CD4-positive, alpha-beta T cell (primary cell): ENCODE measurements around the gene MED22. TPM values are rescaled to one million over a fixed set of nuclear protein-coding genes. Genes with fewer than 3 reads are reported as not detected.

Experiments
- ATAC-seq: fragments of 200-7000 bp; cut with Tn5 transposase; one replicate; pipeline ENCODE4 v1.10.0; 2022; ENCODE audit warnings: mild to moderate bottlenecking; ENCODE audit not compliant: poor library complexity
- CTCF ChIA-PET: fragments of 350-600 bp; sonication (Branson Sonifier 250); formaldehyde crosslinking; loops from one replicate; lab custom pipeline; 2021; ENCODE audit warnings: antibody characterized with exemption, inconsistent platforms; lab: Charles Lee
- POLR2A ChIA-PET: fragments of 350-600 bp; sonication (Branson Sonifier 250); formaldehyde crosslinking; loops from one replicate; lab custom pipeline; 2021; ENCODE audit warnings: antibody characterized with exemption, inconsistent platforms; lab: Charles Lee
- DNase-seq, 14 experiments: peaks; one replicate each; pipeline ENCODE4 v3.0.0-alpha.2; 2013 to 2020; ENCODE audit warnings: mixed read lengths in 2 of 14
- H3K27ac ChIP-seq, 2 donors: one replicate each; pipeline versions ENCODE4 v1.5.1 to v1.7.0; 2013; ENCODE audit warnings: low read length in 2 of 2, low read depth in 1 of 2, mild to moderate bottlenecking in 1 of 2
- H3K27me3 ChIP-seq, 2 experiments: 1 replicate in 1 of 2; 2 replicates in 1 of 2; pipeline versions ENCODE4 v1.6.1 to v1.7.0; 2013; ENCODE audit warnings: low read length in 2 of 2, control low read depth in 1 of 2, mild to moderate bottlenecking in 1 of 2, moderate library complexity in 1 of 2; ENCODE audit not compliant: insufficient read depth in 2 of 2, control insufficient read depth in 1 of 2
- H3K36me3 ChIP-seq: one replicate; pipeline ENCODE4 v1.6.1; 2013; ENCODE audit warnings: low read length, control low read depth; ENCODE audit not compliant: insufficient read depth
- H3K4me1 ChIP-seq: one replicate; pipeline ENCODE4 v1.6.1; 2013; ENCODE audit warnings: low read length, control low read depth; ENCODE audit not compliant: insufficient read depth
- H3K4me3 ChIP-seq: one replicate; pipeline ENCODE4 v1.5.1; 2013; ENCODE audit warnings: mild to moderate bottlenecking, low read length, moderate library complexity
- H3K9me3 ChIP-seq, 2 experiments: 1 replicate in 1 of 2; 2 replicates in 1 of 2; pipeline versions ENCODE4 v1.6.1 to v1.7.0; 2013; ENCODE audit warnings: low read length in 2 of 2, mild to moderate bottlenecking in 2 of 2, control low read depth in 1 of 2, moderate library complexity in 1 of 2; ENCODE audit not compliant: control insufficient read depth in 1 of 2, insufficient read depth in 1 of 2
- H3K27ac Mint-ChIP-seq: one replicate; pipeline ENCODE4 v1.8.0; 2020; ENCODE audit warnings: mixed read lengths
- H3K27me3 Mint-ChIP-seq: one replicate; pipeline ENCODE4 v1.8.0; 2021; ENCODE audit warnings: mixed read lengths
- H3K36me3 Mint-ChIP-seq: one replicate; pipeline ENCODE4 v1.8.0; 2021; ENCODE audit warnings: low read depth, mixed read lengths
- H3K4me1 Mint-ChIP-seq: one replicate; pipeline ENCODE4 v1.8.0; 2021; ENCODE audit warnings: low read depth, mixed read lengths
- H3K4me3 Mint-ChIP-seq: one replicate; pipeline ENCODE4 v1.8.0; 2020; ENCODE audit warnings: mild to moderate bottlenecking, mixed read lengths
- H3K9me3 Mint-ChIP-seq: one replicate; pipeline ENCODE4 v1.8.0; 2020; ENCODE audit warnings: mixed read lengths
- intact Hi-C, 2 experiments: fragments of 100-400 bp; cut with DNase I in 1 of 2; cut with micrococcal nuclease in 1 of 2; formaldehyde crosslinking; loops; one replicate each; pipeline versions ENCODE4 v1.15.1 to v1.9.0; 2023 to 2025; cut with DNase I, micrococcal nuclease
- total RNA-seq, 174 experiments: library from RNA in 2 of 174; stranded (reverse) in 2 of 174; gene quantifications; one replicate each; pipeline ENCODE4 v1.2.3 and lab custom pipeline; 2021 to 2026
- TF ChIP-seq, protein P1 (sequence below): fragments of 200-600 bp; IDR thresholded peaks from one replicate; pipeline ENCODE4 v1.8.0; 2022; ENCODE audit warnings: antibody characterized with exemption, mild to moderate bottlenecking

Gene MED22
- total RNA-seq, 2 experiments from 2014 or later, result 15.7 to 18.0 TPM

DNA sequence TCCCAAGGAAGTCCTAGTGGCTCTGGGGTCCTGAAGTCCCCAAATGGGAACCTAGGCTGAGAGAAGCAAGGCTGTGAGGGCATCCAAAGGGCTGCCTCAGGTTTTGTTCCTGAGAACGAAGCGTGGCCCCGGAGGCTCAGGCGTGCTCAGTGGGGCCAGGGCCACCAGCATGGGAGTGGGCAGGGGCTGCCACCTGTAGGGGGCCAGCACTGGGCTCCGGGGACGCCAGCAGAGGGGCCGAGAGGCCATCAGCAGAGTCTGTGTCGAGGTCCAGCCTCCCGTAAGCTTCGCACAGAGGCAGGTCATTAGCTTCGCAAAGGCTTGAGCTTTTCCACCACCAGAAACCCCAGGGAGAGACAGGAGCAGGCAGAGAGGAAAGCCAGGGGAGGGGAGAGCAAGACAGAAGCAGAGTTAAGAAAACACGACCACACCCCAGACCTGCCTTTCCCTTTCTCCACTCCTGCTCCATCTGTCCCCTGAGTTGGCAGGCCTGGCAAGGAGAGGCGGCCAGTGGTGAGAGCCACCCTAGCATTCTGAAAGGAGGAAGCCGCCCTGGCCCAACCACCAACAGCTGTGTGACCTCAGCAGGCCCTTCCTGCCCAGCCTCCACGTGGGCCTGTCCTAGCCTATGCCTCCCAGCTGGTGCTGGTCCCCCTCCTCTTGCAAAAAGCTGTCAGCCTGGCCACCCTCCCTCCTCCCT lies 6.4 kb downstream of the MED22 start:
- Mint-ChIP-seq H3K36me3 (peaks cover 47% of the 10 kb centered on the region), H3K27me3 (no peaks in the 10 kb centered on the region), H3K4me3 (no peak overlapping the region), H3K27ac (no peak overlapping the region), H3K9me3 (no peaks in the 10 kb centered on the region), H3K4me1 (peaks cover 23% of the 10 kb centered on the region)
- H3K4me3 ChIP-seq, result no peak overlapping the region
- ChIA-PET CTCF (no interaction called here), POLR2A (interaction anchor here (0.9 kb wide), 1 partner anchor 9 kb away, joined by 3 read pairs; no protein-coding TSS in a partner anchor)
- H3K36me3 ChIP-seq, result peaks cover 57% of the 10 kb centered on the region
- peaks cover 40% of the 10 kb centered on the region for H3K4me1 ChIP-seq
- no peak for ATAC-seq
- no peaks in the 10 kb centered on the region for H3K9me3 ChIP-seq
- H3K27me3 ChIP-seq, result no peaks in the 10 kb centered on the region
- peak in 1 of 14 experiments; percentile 39 for DNase-seq
- intact Hi-C loops, result loop anchor here in 1 of 2 experiments (10.0 kb wide), 1 partner anchor 937 kb away; the partner anchor contains the start of gene TTF1
- H3K27ac ChIP-seq, result no peak overlapping the region
- TF ChIP-seq, protein P1, sequence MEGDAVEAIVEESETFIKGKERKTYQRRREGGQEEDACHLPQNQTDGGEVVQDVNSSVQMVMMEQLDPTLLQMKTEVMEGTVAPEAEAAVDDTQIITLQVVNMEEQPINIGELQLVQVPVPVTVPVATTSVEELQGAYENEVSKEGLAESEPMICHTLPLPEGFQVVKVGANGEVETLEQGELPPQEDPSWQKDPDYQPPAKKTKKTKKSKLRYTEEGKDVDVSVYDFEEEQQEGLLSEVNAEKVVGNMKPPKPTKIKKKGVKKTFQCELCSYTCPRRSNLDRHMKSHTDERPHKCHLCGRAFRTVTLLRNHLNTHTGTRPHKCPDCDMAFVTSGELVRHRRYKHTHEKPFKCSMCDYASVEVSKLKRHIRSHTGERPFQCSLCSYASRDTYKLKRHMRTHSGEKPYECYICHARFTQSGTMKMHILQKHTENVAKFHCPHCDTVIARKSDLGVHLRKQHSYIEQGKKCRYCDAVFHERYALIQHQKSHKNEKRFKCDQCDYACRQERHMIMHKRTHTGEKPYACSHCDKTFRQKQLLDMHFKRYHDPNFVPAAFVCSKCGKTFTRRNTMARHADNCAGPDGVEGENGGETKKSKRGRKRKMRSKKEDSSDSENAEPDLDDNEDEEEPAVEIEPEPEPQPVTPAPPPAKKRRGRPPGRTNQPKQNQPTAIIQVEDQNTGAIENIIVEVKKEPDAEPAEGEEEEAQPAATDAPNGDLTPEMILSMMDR, result no peak

DNA sequence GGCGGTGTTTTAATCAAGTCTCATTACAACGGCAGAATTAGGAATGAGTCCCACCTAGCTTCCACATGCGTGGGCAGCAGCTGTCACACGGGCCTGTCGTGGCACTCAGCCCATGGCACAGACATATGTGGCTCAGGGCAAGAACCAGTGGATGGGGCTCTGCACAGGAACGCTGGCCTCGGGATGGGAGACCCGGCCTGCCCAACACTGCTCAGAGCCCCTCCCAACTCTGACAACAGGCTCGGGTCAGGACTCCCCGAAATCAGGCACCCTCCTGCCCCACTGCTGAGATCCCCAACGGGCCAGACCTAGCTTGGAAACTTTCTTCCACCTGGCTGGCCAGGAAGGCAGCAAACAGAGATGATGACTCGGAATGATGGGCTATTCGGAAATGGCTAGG lies 7.0 kb downstream of the MED22 start:
- H3K27me3 Mint-ChIP-seq, result no peaks in the 10 kb centered on the region
- TF ChIP-seq, protein P1, result no peak
- peaks cover 23% of the 10 kb centered on the region for H3K4me1 Mint-ChIP-seq
- H3K4me3 Mint-ChIP-seq, result peak overlapping the region; percentile 23
- no peak for DNase-seq
- Histone ChIP-seq H3K4me1 (peaks cover 38% of the 10 kb centered on the region), H3K4me3 (no peak overlapping the region), H3K27me3 (no peaks in the 10 kb centered on the region), H3K27ac (no peak overlapping the region), H3K9me3 (no peaks in the 10 kb centered on the region), H3K36me3 (peaks cover 54% of the 10 kb centered on the region)
- no peak for ATAC-seq
- H3K27ac Mint-ChIP-seq, result peak overlapping the region; percentile 47
- H3K36me3 Mint-ChIP-seq, result peaks cover 45% of the 10 kb centered on the region
- ChIA-PET POLR2A (interaction anchor here (0.9 kb wide), 1 partner anchor 9 kb away, joined by 3 read pairs; no protein-coding TSS in a partner anchor), CTCF (interaction anchor here (1.2 kb wide), 1 partner anchor 146 kb away, joined by 3 read pairs; no protein-coding TSS in a partner anchor)
- intact Hi-C loops, result loop anchor here in 1 of 2 experiments (10.0 kb wide), 1 partner anchor 936 kb away; the partner anchor contains the start of gene TTF1
- no peaks in the 10 kb centered on the region for H3K9me3 Mint-ChIP-seq

GRCh38 chr9:133340256-133340655 lies 7.7 kb downstream of the MED22 start:
- TF ChIP-seq, protein P1, result no peak
- Histone ChIP-seq H3K4me1 (peaks cover 38% of the 10 kb centered on the region), H3K9me3 (no peaks in the 10 kb centered on the region), H3K36me3 (peaks cover 51% of the 10 kb centered on the region), H3K27me3 (no peaks in the 10 kb centered on the region), H3K4me3 (no peak overlapping the region), H3K27ac (no peak overlapping the region)
- ATAC-seq (no peak), DNase-seq (peak in 1 of 14 experiments; percentile 15)
- Mint-ChIP-seq H3K4me3 (peak overlapping the region; percentile 23), H3K4me1 (peaks cover 28% of the 10 kb centered on the region), H3K27me3 (no peaks in the 10 kb centered on the region), H3K36me3 (peaks cover 51% of the 10 kb centered on the region), H3K27ac (peak overlapping the region; percentile 47), H3K9me3 (no peaks in the 10 kb centered on the region)
- POLR2A ChIA-PET, result interaction anchor here (1.0 to 1.6 kb wide), 3 partner anchors 8 to 15 kb away, joined by 3 to 5 read pairs (median 5); partner anchors contain the start of genes MED22 and RPL7A
- intact Hi-C loops, result loop anchor here in 1 of 2 experiments (10.0 kb wide), 1 partner anchor 935 kb away; the partner anchor contains the start of gene TTF1
- CTCF ChIA-PET, result interaction anchor here (1.2 kb wide), 1 partner anchor 146 kb away, joined by 3 read pairs; no protein-coding TSS in a partner anchor
